Umbilical cord (tissue), 2 donors: ENCODE results near the gene ZFHX3. TPM values are rescaled to one million over a fixed set of nuclear protein-coding genes. Genes with fewer than 3 reads are reported as not detected.
"Not testable (repeated sequence)": the region's sequence is repeated elsewhere in the genome, so short reads cannot be mapped to it uniquely, and the experiment has no call there.

Experiments used
- DNase-seq: peaks from one replicate; pipeline ENCODE4 v3.0.0-alpha.2; 2015; ENCODE audit warnings: low spot score
- total RNA-seq: library from RNA; depleted of rRNA; stranded (reverse); fragments of >200 nt; gene quantifications from one replicate; pipeline ENCODE4 v1.2.3, GENCODE V29; 2014; ENCODE audit warnings: low replicate concordance; ENCODE audit not compliant: insufficient read depth

ZFHX3 gene
- total RNA-seq, 1 donor from 2014 or later: 26.7 TPM

DNA sequence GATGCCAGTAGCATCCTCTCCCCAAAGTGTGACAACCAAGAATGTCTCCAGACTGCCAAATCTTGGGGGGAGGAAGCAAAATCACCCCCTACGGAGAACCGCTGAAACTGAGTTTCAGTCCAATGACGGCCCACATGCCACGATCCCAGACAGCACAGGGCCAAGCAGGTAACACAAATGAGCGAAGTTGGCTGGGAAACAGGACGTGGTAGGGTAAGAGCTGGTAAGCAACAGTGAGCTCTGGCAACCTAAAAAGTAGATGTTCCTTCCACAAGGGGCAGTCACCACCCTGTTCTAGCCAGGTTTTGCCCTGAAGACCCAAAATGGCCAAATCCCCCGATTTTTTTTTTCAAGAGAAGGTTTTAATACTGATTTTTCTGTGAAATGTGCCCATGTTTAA, 25.4 kb downstream of the ZFHX3 start:
- no peak for DNase-seq

GRCh38 chr16:73021866-73022495, 25.9 kb downstream of the ZFHX3 start:
- no peak for DNase-seq

- DNase-seq: no peak
These were observed 27.5 kb downstream of the ZFHX3 start for GRCh38 chr16:73020409-73020884.

DNA sequence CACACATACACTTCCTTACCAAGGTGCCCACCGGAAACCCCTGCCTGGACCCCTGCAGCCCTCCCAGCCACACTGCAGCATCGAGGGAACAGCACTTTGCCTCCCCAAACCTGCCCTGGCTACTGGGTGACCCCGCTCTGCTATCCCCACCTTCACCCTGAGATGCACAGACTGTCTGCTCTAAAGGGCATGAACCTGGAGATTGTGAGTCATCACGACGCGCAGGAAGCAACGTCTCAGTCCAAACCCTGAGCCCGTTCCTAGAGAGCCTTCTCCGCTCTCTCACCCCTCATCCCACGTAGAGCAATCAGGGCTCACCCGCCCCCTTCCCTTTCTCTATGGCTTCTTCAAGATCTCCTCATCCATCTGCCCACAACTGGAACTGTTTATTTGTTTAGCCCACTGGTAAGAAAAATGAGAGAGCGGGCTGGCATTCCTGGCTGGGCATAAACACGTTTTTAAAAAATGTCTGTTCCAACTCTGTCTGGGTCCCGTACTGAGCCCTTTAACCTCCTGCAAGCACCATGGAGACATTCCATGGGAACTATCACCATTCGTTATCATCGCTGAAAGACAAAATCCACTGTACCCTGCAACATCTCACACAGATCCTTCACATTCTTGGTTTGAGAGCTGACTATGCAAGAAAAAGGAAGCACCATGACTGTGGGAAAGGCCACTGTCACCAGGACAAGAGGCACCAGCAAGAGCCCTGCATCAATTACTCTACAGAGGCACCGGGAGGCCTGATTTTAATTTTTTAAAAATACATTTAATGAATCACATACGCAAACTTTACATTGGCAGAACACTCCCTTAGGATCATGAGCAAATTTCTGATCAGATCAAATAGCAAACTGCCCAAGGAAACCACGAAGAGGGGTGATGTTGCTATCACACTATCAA, 28.2 kb downstream of the ZFHX3 start:
- DNase-seq: peak; percentile 83

GRCh38 chr16:73018821-73019456, 29.0 kb downstream of the ZFHX3 start:
- DNase-seq: no peak

- no peak for DNase-seq
These were observed 30.6 kb downstream of the ZFHX3 start for GRCh38 chr16:73017321-73017720.

GRCh38 chr16:73016488-73016830, 31.5 kb downstream of the ZFHX3 start:
- DNase-seq: no peak

DNA sequence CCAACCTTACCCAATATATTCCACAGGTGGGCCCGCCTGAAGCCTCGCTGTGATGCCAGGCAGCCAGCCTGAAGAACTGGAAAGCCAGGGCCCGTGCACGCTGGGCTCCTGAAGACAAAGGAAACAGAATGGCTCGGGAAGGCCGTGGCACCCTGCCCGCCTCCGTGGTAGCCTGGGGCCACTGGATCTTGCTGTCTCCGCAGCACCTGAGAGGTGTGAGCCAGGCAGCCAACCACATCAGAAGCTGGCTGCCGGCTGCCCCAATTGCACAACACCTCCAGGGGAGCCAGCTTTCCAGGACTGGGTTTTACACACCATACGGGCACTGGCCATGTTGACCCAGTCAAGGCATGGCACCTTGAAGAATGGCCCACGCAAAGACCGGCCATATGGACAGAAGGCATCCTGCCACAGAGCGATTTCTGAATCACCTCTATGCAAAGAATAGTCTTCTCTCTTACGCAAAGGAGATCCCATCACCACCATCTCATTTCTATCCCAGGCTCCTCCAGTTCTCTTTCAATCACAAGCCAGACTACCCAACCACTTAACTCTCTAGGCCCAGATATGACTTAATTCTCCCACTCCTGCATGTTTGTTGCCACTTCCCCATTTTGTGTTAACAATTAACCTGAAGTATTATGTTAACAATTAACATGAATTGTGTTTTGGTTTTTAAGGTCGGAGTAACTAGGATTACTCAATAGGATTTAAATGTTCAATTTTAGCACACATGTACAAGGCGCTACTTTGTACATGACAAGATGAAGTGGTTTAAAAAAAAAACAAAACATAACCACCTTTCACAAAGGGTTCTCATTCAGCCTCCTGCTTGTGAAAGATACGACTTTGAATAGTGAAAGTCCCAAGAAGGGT, 32.1 kb downstream of the ZFHX3 start:
- DNase-seq: no peak

DNA sequence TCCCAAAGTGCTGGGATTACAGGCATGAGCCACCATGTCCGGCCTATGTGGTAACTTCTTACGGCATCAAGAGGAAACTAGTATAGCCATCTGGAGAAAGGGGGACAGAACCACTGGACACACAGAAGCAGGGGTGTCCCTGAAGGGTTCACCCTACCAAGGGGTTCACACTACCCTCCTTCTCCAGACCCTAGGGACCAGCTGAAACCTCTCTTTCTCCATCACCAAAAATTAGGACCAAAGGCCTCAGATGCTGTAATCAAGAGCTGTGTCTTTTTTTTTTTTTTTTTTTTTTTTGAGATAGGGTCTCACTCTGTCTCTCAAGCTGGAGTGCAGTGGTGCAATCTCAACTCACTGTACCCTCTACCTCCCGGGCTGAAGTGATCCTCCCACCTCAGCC, 33.2 kb downstream of the ZFHX3 start:
- DNase-seq: no peak

- no peak for DNase-seq
These were observed 34.0 kb downstream of the ZFHX3 start for GRCh38 chr16:73013974-73014373.

DNA sequence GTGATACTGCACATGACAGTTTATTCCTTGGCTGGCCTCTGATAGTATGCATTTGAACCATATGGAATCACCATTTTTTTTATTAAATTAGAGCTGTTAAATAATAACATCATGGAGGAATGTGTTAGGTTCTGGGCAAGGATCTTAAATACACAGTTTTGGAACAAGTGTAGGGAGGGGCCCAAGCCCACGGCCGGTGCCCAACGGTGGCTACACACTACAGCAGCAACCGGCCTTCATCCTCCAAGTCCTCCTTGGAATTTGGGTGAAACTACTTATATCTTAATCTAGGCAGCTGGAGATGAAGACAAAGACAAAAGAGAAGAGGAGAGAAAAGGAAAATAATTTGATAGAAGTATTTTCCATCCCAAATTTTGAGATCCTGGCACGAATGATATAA, 35.6 kb downstream of the ZFHX3 start:
- no peak for DNase-seq

DNA sequence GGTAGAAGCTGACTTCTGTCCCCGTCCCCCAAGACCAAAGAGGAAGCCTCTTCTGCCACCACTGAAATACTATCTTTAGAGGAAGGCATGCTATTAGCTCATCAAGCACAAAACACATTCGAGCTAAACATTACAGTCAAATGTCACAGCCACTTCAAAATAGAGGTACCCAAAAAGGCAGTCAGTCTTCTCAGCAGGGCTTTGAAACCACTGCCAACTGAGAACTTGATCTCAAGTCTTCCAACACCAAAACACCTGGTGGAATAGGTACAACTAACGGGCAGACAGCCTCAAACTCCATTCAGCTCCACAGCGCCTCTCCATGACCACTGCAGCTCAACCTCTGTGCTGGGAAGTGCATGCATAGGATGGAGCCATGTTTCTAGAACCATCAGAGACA, 36.0 kb downstream of the ZFHX3 start:
- DNase-seq: no peak

GRCh38 chr16:73010150-73010676, 37.7 kb downstream of the ZFHX3 start:
- no peak for DNase-seq

DNA sequence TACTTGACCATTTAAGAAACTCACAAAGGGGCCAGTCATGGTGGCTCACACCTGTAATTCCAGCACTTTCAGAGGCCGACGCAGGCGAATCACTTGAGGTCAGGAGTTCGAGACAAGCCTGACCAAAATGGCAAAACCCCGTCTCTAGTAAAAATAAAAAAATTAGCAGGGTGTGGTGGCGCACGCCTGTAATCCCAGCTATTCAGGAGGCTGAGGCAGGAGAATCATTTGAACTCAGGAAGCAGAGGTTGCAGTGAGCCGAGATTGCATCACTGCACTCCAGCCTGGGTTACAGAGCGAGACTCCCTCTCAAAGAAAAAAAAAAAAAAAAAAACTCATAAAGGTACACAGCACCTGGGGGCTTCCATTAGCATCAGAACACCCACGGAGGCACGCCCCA, 38.2 kb downstream of the ZFHX3 start:
- not testable (repeated sequence) for DNase-seq

DNA sequence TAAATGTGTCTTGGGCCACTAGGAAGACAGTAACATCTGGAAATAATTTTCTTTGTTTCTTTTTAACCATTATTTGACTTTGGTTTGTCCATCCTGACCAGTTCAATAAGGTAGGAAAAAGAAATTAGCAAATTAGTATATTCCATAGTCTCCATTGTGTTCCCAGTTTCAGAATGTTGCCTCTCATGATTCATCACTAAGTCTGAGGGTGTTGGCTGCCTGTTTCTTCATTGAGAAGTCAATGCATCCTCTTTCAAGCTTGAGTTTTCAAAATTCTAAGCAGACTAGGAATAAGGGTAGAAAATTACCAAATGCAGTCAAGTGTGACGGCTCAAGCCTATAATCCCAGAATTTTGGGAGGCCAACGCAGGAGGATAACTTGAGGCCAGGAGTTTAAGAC, 41.9 kb downstream of the ZFHX3 start:
- DNase-seq: no peak

DNA sequence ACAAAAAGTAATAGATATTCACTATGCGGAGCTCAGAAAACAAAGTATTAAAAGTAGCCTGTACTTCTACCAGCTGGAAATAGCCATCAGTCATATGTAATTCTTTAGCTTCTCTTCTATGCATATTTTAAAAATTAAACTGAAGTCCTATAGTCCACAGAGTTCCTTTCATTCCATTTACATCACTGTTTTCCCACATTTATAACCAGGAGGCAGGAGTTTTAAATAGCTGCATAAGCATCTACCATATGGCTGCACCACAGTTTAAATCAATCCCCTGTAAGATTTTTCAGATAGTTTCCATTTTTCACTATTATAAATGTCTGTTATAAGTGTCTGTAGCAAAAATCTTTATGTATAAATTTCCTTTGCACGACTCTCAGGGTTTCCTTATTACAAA, 45.1 kb downstream of the ZFHX3 start:
- peak; percentile 65 for DNase-seq

GRCh38 chr16:73000907-73001521, 46.9 kb downstream of the ZFHX3 start:
- DNase-seq: no peak

- DNase-seq: no peak
These were observed 47.7 kb downstream of the ZFHX3 start for GRCh38 chr16:73000020-73000906.

DNA sequence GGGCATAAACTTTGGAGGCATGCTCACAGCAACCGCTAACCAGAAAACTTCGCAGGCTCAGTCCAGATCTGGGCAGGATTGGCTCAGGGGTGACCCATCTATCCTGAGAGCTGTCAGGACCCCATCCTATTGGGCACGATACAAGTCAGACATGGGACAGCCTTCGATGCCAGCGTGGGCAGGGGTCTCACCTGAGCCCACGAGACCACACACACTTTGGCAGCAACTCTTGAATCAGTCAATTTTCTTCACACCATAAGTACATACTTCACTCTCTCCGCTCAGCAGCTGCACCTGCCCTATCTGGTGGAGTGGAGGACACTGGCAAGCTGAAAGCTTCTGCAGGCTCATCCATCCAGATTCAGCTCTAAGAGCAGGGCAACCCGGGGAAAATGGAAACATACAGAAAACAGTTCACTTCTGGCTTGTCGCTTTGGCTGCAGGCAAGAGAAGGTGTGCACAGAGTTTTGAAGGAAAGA, 48.3 kb downstream of the ZFHX3 start:
- DNase-seq: no peak

DNA sequence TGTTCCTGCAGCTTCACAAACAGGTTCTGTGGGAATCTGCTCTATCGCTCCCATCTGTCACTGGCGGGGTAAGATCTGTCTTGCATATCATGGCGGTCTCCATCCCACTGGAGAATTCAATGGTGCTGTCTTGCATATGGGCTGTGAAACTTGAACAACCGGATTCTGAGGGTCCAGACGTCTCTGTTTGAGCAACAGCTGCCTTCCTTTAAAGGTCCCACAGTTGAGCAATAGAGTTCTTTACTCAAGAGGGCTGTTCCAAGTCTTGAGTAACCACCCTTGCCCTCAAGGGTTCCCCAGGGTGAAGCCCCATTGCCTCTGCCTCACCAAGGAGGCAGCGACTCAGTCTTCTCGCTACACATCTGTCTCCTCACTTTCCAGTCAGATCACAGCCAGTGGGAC, 50.8 kb downstream of the ZFHX3 start:
- DNase-seq: peak; percentile 75
